Left ventricle myocardium inferior (tissue), 1 donor: ENCODE measurements around the gene INSC. TPM values are rescaled to one million over a fixed set of nuclear protein-coding genes. Genes with fewer than 3 reads are reported as not detected.

Source experiments
- DNase-seq: peaks from one replicate; pipeline ENCODE4 v3.0.0-alpha.2; 2020
- H3K27ac ChIP-seq: fragments of 200-600 bp; replicated peaks from 2 replicates; pipeline ENCODE4 v1.8.0; 2021
- H3K27me3 ChIP-seq: fragments of 200-600 bp; 2 replicates; pipeline ENCODE4 v1.8.0; 2021; ENCODE audit warnings: low read depth
- H3K36me3 ChIP-seq: fragments of 200-600 bp; 2 replicates; pipeline ENCODE4 v1.8.0; 2021
- H3K4me1 ChIP-seq: fragments of 200-600 bp; 2 replicates; pipeline ENCODE4 v1.8.0; 2021
- H3K4me3 ChIP-seq: fragments of 200-600 bp; 2 replicates; pipeline ENCODE4 v1.8.0; 2021; ENCODE audit warnings: mild to moderate bottlenecking, moderate library complexity
- H3K9me3 ChIP-seq: fragments of 200-600 bp; replicated peaks from 2 replicates; pipeline ENCODE4 v1.8.0; 2021
- CTCF ChIP-seq: fragments of 200-600 bp; IDR thresholded peaks from 2 replicates; pipeline ENCODE4 v1.8.0; 2021; ENCODE audit warnings: antibody characterized with exemption, mild to moderate bottlenecking, borderline replicate concordance
- intact Hi-C: fragments of 100-400 bp; cut with micrococcal nuclease; formaldehyde crosslinking; loops from one replicate; pipeline ENCODE4 v1.11.0; 2022
- total RNA-seq: library from RNA; stranded (reverse); fragmentation: NEBNext Ultra II Directional; extraction: Animal tissue kit (Norgen Biotek cat#: 25700); gene quantifications from one replicate; pipeline ENCODE4 v1.2.1, GENCODE V29; 2021
- donor health status: DM: no; HTN: yes; CAD: no; lungs with severe emphysema.

Gene INSC
- total RNA-seq, 1 donor from 2014 or later, result 0.25 TPM

GRCh38 chr11:15228331-15228849 lies 113.7 kb downstream of the INSC start:
- intact Hi-C loops, result no loop called here
- no peak for TF ChIP-seq CTCF
- no peak for DNase-seq

GRCh38 chr11:15229069-15229468 lies 114.3 kb downstream of the INSC start:
- no peak for TF ChIP-seq CTCF
- H3K27me3 ChIP-seq, result peaks cover 7% of the 10 kb centered on the region
- intact Hi-C loops, result no loop called here
- H3K4me3 ChIP-seq, result no peak overlapping the region
- no peaks in the 10 kb centered on the region for H3K36me3 ChIP-seq
- no peaks in the 10 kb centered on the region for H3K4me1 ChIP-seq
- no peak for DNase-seq
- no peak overlapping the region for H3K27ac ChIP-seq
- H3K9me3 ChIP-seq, result no peaks in the 10 kb centered on the region

More at GRCh38 chr11:15228331-15228849, 113.7 kb downstream of the INSC start:
- no peaks in the 10 kb centered on the region for H3K9me3 ChIP-seq
- no peaks in the 10 kb centered on the region for H3K36me3 ChIP-seq
- no peaks in the 10 kb centered on the region for H3K4me1 ChIP-seq
- H3K27me3 ChIP-seq, result peaks cover 7% of the 10 kb centered on the region
- H3K4me3 ChIP-seq, result no peak overlapping the region
- no peak overlapping the region for H3K27ac ChIP-seq

- intact Hi-C loops, result no loop called here
- Histone ChIP-seq H3K36me3 (no peaks in the 10 kb centered on the region), H3K27ac (no peak overlapping the region), H3K4me3 (no peak overlapping the region), H3K27me3 (peaks cover 6% of the 10 kb centered on the region), H3K9me3 (no peaks in the 10 kb centered on the region), H3K4me1 (no peaks in the 10 kb centered on the region)
- DNase-seq, result no peak
- TF ChIP-seq CTCF, result no peak
Measured at GRCh38 chr11:15232496-15232895, 117.8 kb downstream of the INSC start.

- no peak for TF ChIP-seq CTCF
- Histone ChIP-seq H3K36me3 (no peaks in the 10 kb centered on the region), H3K27ac (no peak overlapping the region), H3K9me3 (no peaks in the 10 kb centered on the region), H3K4me3 (no peak overlapping the region), H3K4me1 (no peaks in the 10 kb centered on the region), H3K27me3 (peaks cover 8% of the 10 kb centered on the region)
- DNase-seq, result no peak
- intact Hi-C loops, result no loop called here
Measured at GRCh38 chr11:15233371-15234165, 118.8 kb downstream of the INSC start.

GRCh38 chr11:15234796-15235195 lies 120.1 kb downstream of the INSC start:
- DNase-seq, result no peak
- TF ChIP-seq CTCF, result no peak
- no peaks in the 10 kb centered on the region for H3K9me3 ChIP-seq
- no peak overlapping the region for H3K4me3 ChIP-seq
- H3K36me3 ChIP-seq, result no peaks in the 10 kb centered on the region
- intact Hi-C loops, result no loop called here
- H3K27ac ChIP-seq, result no peak overlapping the region
- no peaks in the 10 kb centered on the region for H3K4me1 ChIP-seq
- peaks cover 8% of the 10 kb centered on the region for H3K27me3 ChIP-seq
